PC-9 (cell line): ENCODE results near the gene KANSL3. TPM values are rescaled to one million over a fixed set of nuclear protein-coding genes. Genes with fewer than 3 reads are reported as not detected.

Experiments
- BruUV-seq: library from RNA; stranded (reverse); fragments of 400-500 nt; replicated peaks from 2 replicates; lab custom pipeline; 2021; lab: Mats Ljungman, UMichigan
- CTCF ChIA-PET: fragments of 300-600 bp; sonication (Branson Sonifier 250); formaldehyde crosslinking; loops from one replicate; lab custom pipeline; 2022; ENCODE audit warnings: antibody characterized with exemption; lab: Charles Lee
- POLR2A ChIA-PET: fragments of 300-600 bp; sonication (Branson Sonifier 250); formaldehyde crosslinking; loops from one replicate; lab custom pipeline; 2022; ENCODE audit warnings: antibody characterized with exemption; ENCODE audit not compliant: unreplicated experiment; lab: Charles Lee
- DNase-seq, 2 experiments: peaks; one replicate each; pipeline versions ENCODE4 v3.0.0 to v3.0.0-alpha.2; 2015 to 2022; ENCODE audit warnings: mixed read lengths in 1 of 2
- H2AFZ ChIP-seq: fragments of 200-600 bp; sonication (generic); 2 replicates; pipeline ENCODE4 v1.8.1; 2017; ENCODE audit warnings: antibody characterized with exemption
- H3F3A ChIP-seq: fragments of 200-600 bp; sonication (generic); 2 replicates; pipeline ENCODE4 v1.8.1; 2017; ENCODE audit warnings: antibody characterized with exemption, mild to moderate bottlenecking, low read depth; ENCODE audit not compliant: insufficient read depth
- H3K27ac ChIP-seq: fragments of 200-600 bp; sonication (generic); 2 replicates; pipeline ENCODE4 v1.6.1; 2016; ENCODE audit warnings: mixed run types
- H3K27me3 ChIP-seq: fragments of 200-600 bp; sonication (generic); 2 replicates; pipeline ENCODE4 v1.6.1; 2016; ENCODE audit warnings: low read depth, mixed run types; ENCODE audit not compliant: insufficient read depth
- H3K36me3 ChIP-seq: fragments of 200-600 bp; sonication (generic); 2 replicates; pipeline ENCODE4 v1.6.1; 2016; ENCODE audit warnings: low read depth, mixed run types
- H3K4me1 ChIP-seq: fragments of 200-600 bp; sonication (generic); replicated peaks from 2 replicates; pipeline ENCODE4 v1.6.1; 2016; ENCODE audit warnings: mixed run types; ENCODE audit not compliant: insufficient read depth
- H3K4me2 ChIP-seq: fragments of 200-600 bp; sonication (generic); 2 replicates; pipeline ENCODE4 v1.6.1; 2017; ENCODE audit warnings: mixed run types
- H3K4me3 ChIP-seq: fragments of 200-600 bp; sonication (generic); 2 replicates; pipeline ENCODE4 v1.6.1; 2016; ENCODE audit warnings: mixed run types
- H3K79me2 ChIP-seq: fragments of 200-600 bp; sonication (generic); 2 replicates; pipeline ENCODE4 v1.6.1; 2017; ENCODE audit warnings: low read depth, mixed run types
- H3K9me2 ChIP-seq: fragments of 200-600 bp; sonication (generic); 2 replicates; pipeline ENCODE4 v1.8.1; 2017; ENCODE audit warnings: mild to moderate bottlenecking; ENCODE audit not compliant: insufficient read depth
- H3K9me3 ChIP-seq: fragments of 200-600 bp; sonication (generic); 2 replicates; pipeline ENCODE4 v1.8.1; 2016; ENCODE audit warnings: low read depth; ENCODE audit not compliant: insufficient read depth
- H4K20me1 ChIP-seq: fragments of 200-600 bp; sonication (generic); 2 replicates; pipeline ENCODE4 v1.8.1; 2017; ENCODE audit not compliant: insufficient read depth
- CTCF ChIP-seq: fragments of 200-600 bp; sonication (generic); conservative IDR thresholded peaks from 2 replicates; pipeline ENCODE4 v1.6.1; 2017; ENCODE audit warnings: mixed run types, antibody characterized with exemption, mild to moderate bottlenecking, moderate library complexity
- EZH2 ChIP-seq: fragments of 200-600 bp; sonication (generic); IDR thresholded peaks from 2 replicates; pipeline ENCODE4 v1.8.0; 2017; ENCODE audit warnings: antibody characterized with exemption, low read depth
- intact Hi-C: fragments of 100-400 bp; cut with micrococcal nuclease; formaldehyde crosslinking; loops from one replicate; pipeline ENCODE4 v1.10.0; 2022; ENCODE audit not compliant: unreplicated experiment
- total RNA-seq: library from RNA; stranded (reverse); gene quantifications from 2 replicates; pipeline ENCODE4 v1.2.3, GENCODE V29; 2021

The KANSL3 gene
- total RNA-seq, 1 experiment from 2014 or later: 52.0 TPM

- intact Hi-C loops: no loop called here
Observed at GRCh38 chr2:96649342-96649741, 11.2 kb upstream of the KANSL3 start.

GRCh38 chr2:96648306-96648930 is 10.3 kb upstream of the KANSL3 start:
- H2AFZ ChIP-seq: no peak overlapping the region
- TF ChIP-seq EZH2 (no peak), CTCF (no peak)

More at GRCh38 chr2:96649342-96649741, 11.2 kb upstream of the KANSL3 start:
- H3K79me2 ChIP-seq: no peaks in the 10 kb centered on the region
- TF ChIP-seq EZH2 (no peak), CTCF (no peak)
- ChIA-PET CTCF (no interaction called here), POLR2A (no interaction called here)
- H3K9me3 ChIP-seq: no peaks in the 10 kb centered on the region
- H3K4me2 ChIP-seq: no peak overlapping the region
- H3K4me3 ChIP-seq: no peak overlapping the region
- no peak overlapping the region for H2AFZ ChIP-seq
- H3K4me1 ChIP-seq: no peaks in the 10 kb centered on the region
- H3K27me3 ChIP-seq: no peaks in the 10 kb centered on the region
- no peak for DNase-seq
- no peaks in the 10 kb centered on the region for H3K36me3 ChIP-seq
- H4K20me1 ChIP-seq: no peaks in the 10 kb centered on the region
- no peaks in the 10 kb centered on the region for H3F3A ChIP-seq
- H3K9me2 ChIP-seq: no peaks in the 10 kb centered on the region
- H3K27ac ChIP-seq: no peak overlapping the region
- BruUV-seq: no TSS peak

GRCh38 chr2:96647681-96648080 is 9.6 kb upstream of the KANSL3 start:
- Histone ChIP-seq H3K4me3 (no peak overlapping the region), H3K9me3 (no peaks in the 10 kb centered on the region), H3K9me2 (no peaks in the 10 kb centered on the region), H3K27me3 (no peaks in the 10 kb centered on the region), H3K27ac (no peak overlapping the region), H3K79me2 (no peaks in the 10 kb centered on the region), H2AFZ (no peak overlapping the region), H3F3A (no peaks in the 10 kb centered on the region), H4K20me1 (no peaks in the 10 kb centered on the region), H3K4me2 (no peak overlapping the region), H3K36me3 (no peaks in the 10 kb centered on the region), H3K4me1 (no peaks in the 10 kb centered on the region)
- CTCF ChIA-PET: no interaction called here
- no TSS peak for BruUV-seq
- TF ChIP-seq CTCF (no peak), EZH2 (no peak)
- no peak for DNase-seq
- POLR2A ChIA-PET: no interaction called here
- intact Hi-C loops: no loop called here

More at GRCh38 chr2:96648306-96648930, 10.3 kb upstream of the KANSL3 start:
- Histone ChIP-seq H4K20me1 (no peaks in the 10 kb centered on the region), H3K4me3 (no peak overlapping the region), H3K27me3 (no peaks in the 10 kb centered on the region), H3K79me2 (no peaks in the 10 kb centered on the region), H3K4me1 (no peaks in the 10 kb centered on the region), H3K36me3 (no peaks in the 10 kb centered on the region), H3K4me2 (no peak overlapping the region), H3F3A (no peaks in the 10 kb centered on the region), H3K9me2 (no peaks in the 10 kb centered on the region), H3K9me3 (no peaks in the 10 kb centered on the region), H3K27ac (no peak overlapping the region)
- intact Hi-C loops: no loop called here
- BruUV-seq: no TSS peak
- ChIA-PET CTCF (no interaction called here), POLR2A (no interaction called here)
- DNase-seq: no peak
